ENCODE measurements around the gene MZT2B.

DNA sequence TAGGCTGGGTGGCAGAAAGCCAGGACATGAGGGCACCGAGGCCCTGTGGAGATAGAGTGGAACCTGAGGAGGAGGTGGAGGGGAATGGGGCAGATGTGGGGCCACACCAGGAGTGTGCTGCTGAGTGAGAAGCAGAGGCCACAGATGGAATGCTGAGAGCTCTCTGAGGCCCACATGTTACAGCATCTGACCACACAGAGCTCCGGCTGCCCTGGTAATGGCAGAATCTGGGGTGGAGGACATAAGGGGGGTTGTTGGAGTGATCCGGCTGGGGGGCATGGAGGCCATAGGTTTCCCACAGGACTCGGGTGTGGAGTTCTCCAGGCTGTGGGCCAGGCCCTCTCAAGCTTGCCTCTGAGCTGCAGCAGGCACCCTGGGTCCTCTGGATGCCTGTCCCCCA, 3.8 kb downstream of the MZT2B start:
- TF ChIP-seq, protein P1, sequence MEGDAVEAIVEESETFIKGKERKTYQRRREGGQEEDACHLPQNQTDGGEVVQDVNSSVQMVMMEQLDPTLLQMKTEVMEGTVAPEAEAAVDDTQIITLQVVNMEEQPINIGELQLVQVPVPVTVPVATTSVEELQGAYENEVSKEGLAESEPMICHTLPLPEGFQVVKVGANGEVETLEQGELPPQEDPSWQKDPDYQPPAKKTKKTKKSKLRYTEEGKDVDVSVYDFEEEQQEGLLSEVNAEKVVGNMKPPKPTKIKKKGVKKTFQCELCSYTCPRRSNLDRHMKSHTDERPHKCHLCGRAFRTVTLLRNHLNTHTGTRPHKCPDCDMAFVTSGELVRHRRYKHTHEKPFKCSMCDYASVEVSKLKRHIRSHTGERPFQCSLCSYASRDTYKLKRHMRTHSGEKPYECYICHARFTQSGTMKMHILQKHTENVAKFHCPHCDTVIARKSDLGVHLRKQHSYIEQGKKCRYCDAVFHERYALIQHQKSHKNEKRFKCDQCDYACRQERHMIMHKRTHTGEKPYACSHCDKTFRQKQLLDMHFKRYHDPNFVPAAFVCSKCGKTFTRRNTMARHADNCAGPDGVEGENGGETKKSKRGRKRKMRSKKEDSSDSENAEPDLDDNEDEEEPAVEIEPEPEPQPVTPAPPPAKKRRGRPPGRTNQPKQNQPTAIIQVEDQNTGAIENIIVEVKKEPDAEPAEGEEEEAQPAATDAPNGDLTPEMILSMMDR (IDR thresholded peaks at IDR 0.05; ENCODE audit: poor library complexity, severe bottlenecking): no peak
- no peak for TF ChIP-seq EP300 (conservative IDR thresholded peaks at IDR 0.05; ENCODE audit: poor library complexity, severe bottlenecking)
- no peak for TF ChIP-seq RAD21 (conservative IDR thresholded peaks at IDR 0.05)
- no peak for TF ChIP-seq EZH2 (IDR thresholded peaks at IDR 0.05; ENCODE audit: borderline replicate concordance, insufficient read depth, low read length, poor library complexity, severe bottlenecking)
- no peak for TF ChIP-seq SMC3 (conservative IDR thresholded peaks at IDR 0.05; ENCODE audit: poor library complexity)
- TF ChIP-seq POLR2AphosphoS5 (IDR thresholded peaks at IDR 0.05): no peak
